GM12874 (cell line): ENCODE measurements around the gene ERC2.

ENCODE experiments used
- TF ChIP-seq, protein P1 (sequence below): IDR thresholded peaks from 2 replicates; pipeline ENCODE4 v1.5.1; 2011; ENCODE audit warnings: low read depth, mild to moderate bottlenecking, control low read depth, low read length, moderate library complexity; ENCODE audit not compliant: insufficient read depth

Gene ERC2

DNA sequence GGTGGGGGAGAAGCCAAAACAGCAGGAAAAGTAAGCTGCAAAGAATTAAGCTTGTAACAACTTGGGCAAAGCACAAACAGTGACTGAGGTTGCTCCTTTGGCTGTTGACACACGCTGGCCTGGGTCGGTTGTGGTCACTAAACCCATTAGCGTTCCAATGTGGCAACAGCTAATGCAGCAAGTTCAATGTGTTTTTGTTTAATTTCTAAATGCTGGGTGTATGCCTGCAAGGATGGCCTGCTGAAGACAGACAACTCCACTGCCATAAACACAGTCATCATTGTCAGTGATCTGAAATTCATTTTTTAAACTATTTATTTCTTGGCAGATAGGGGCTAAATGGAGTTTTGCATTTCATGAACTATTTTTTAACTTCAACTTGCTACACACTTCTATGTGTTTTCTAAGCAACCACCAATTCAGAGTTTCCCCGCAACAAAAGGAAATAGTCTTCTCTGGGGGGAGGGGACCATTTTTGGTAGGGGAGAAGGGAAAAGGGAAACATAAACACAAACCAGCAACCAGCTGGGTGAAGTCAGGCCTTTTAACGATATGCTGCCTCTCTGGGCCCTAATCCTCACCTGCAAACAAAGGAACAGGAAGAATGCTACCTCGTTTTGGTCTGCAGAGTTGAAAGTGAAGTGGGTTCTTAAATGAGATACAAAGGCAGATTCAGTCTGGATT lies 946.4 kb downstream of the ERC2 start:
- TF ChIP-seq, protein P1, sequence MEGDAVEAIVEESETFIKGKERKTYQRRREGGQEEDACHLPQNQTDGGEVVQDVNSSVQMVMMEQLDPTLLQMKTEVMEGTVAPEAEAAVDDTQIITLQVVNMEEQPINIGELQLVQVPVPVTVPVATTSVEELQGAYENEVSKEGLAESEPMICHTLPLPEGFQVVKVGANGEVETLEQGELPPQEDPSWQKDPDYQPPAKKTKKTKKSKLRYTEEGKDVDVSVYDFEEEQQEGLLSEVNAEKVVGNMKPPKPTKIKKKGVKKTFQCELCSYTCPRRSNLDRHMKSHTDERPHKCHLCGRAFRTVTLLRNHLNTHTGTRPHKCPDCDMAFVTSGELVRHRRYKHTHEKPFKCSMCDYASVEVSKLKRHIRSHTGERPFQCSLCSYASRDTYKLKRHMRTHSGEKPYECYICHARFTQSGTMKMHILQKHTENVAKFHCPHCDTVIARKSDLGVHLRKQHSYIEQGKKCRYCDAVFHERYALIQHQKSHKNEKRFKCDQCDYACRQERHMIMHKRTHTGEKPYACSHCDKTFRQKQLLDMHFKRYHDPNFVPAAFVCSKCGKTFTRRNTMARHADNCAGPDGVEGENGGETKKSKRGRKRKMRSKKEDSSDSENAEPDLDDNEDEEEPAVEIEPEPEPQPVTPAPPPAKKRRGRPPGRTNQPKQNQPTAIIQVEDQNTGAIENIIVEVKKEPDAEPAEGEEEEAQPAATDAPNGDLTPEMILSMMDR = no peak

- TF ChIP-seq, protein P1 = no peak
Measured at GRCh38 chr3:55521064-55521737, 947.1 kb downstream of the ERC2 start.

GRCh38 chr3:55519019-55519418 lies 949.2 kb downstream of the ERC2 start:
- TF ChIP-seq, protein P1 = no peak

GRCh38 chr3:55518451-55518850 lies 949.8 kb downstream of the ERC2 start:
- TF ChIP-seq, protein P1 = no peak

DNA sequence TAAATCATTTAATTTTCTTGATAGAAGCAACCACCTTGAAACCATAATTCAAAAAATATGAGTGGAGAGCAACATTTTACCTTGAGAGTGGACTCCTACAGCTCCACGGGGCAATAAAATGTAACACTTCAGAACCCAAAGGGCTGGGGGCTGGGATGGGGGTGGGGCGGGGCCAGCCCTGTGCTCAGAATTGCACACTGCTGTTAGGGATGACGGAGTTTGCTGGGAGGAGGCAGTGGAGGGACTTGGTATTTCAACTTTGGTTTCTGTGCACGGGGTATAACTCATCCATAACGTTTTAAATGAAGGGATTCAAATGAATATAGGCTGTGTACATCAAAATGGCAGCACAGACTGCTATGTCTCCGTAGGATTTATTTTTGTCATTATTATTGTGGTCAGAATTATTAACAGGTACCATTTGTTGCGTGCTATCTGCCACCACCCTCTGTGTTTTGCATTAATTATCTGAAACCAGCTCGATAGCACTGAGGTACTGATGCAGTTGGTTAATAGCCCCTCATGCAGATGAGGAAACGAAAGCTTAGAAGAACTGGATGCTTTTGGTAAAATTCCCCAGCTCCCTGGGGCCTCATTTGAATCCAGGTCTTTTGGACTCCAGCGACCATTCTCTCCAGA lies 951.8 kb downstream of the ERC2 start:
- TF ChIP-seq, protein P1 = no peak

GRCh38 chr3:55515550-55516246 lies 952.6 kb downstream of the ERC2 start:
- TF ChIP-seq, protein P1 = no peak

GRCh38 chr3:55514962-55515361 lies 953.3 kb downstream of the ERC2 start:
- TF ChIP-seq, protein P1 = no peak
